GM19193 (cell line): ENCODE results near the gene ZFAND2A.

Experiments
- POLR2A ChIP-seq: IDR thresholded peaks from 4 replicates; pipeline ENCODE4 v1.6.1; 2011; ENCODE audit not compliant: insufficient read depth, insufficient read length; ENCODE audit errors: extremely low read depth

Gene ZFAND2A

GRCh38 chr7:1120791-1121190, 39.2 kb downstream of the ZFAND2A start:
- no peak for TF ChIP-seq POLR2A

DNA sequence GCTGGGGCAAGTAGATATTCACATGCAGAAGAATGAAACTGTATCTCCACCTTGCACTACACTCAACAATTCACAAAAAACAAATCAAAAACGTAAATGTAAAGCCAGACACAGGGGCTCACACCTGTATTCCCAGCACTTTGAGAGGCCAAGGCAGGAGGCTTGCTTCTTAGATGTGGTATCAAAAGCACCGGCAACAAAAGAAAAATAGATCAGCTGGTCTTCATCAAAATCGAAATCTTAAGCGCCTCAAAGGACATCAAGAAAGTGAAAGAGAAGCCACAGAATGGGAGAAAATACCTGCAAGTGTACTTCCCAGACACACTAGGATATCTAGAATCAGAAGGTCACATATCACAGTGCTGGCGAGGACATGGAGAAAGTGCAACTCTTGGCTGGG, 40.8 kb downstream of the ZFAND2A start:
- no peak for TF ChIP-seq POLR2A

DNA sequence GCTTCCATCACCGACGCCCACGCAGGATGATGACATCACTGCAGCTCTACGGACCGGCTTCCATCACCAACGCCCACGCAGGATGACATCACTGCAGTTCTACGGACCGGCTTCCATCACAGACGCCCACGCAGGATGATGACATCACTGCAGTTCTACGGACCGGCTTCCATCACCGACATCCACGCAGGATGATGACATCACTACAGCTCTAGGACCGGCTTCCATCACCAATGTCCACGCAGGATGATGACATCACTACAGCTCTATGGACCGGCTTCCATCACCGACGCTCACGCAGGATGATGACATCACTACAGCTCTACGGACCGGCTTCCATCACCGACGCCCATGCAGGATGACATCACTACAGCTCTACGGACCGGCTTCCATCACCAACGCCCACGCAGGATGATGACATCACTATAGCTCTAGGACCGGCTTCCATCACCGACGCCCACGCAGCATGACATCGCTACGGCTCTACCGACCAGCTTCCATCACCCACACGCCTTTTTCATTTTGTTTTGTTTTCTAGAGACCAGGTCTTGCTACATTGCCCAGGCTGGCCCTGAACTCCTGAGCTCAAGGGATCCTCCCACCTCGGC, 42.6 kb downstream of the ZFAND2A start:
- TF ChIP-seq POLR2A: no peak

DNA sequence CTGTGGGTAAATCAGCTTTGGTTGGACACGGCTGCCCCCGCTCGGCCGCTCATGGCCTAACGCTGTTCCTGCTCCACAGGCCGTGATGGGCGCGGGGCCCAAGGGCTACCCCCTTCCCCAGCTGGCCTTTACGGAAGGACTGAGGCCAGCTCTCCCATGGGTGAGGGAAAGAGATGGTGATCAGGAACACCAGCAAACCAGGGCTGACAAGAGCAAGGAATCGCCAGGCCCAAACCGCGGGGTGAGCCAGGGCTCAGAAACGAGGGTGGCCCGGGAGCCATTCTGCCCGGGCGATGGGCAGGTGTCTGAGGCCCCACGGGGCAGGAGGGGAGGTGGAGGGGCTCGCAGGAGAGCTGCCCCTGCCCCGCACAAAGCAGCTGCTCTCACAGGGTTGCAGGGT, 45.5 kb downstream of the ZFAND2A start:
- no peak for TF ChIP-seq POLR2A

GRCh38 chr7:1114088-1114487, 45.9 kb downstream of the ZFAND2A start:
- no peak for TF ChIP-seq POLR2A

DNA sequence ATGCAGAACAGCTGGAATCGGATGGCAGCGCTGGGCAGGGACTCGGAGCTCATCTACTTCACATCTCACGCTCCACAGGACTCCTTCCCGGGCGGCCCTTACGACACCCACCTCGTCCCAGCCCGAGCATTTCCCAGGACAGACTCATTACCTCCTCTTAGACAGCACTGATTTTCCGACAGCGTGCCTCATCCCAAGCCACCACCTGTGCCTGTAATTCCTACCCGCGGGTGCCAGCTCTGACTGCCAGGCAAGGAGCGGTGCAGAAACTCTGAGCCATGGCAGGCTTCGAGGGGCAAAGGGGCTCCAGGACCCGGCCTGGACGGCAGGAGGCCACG, 46.5 kb downstream of the ZFAND2A start:
- TF ChIP-seq POLR2A: no peak

DNA sequence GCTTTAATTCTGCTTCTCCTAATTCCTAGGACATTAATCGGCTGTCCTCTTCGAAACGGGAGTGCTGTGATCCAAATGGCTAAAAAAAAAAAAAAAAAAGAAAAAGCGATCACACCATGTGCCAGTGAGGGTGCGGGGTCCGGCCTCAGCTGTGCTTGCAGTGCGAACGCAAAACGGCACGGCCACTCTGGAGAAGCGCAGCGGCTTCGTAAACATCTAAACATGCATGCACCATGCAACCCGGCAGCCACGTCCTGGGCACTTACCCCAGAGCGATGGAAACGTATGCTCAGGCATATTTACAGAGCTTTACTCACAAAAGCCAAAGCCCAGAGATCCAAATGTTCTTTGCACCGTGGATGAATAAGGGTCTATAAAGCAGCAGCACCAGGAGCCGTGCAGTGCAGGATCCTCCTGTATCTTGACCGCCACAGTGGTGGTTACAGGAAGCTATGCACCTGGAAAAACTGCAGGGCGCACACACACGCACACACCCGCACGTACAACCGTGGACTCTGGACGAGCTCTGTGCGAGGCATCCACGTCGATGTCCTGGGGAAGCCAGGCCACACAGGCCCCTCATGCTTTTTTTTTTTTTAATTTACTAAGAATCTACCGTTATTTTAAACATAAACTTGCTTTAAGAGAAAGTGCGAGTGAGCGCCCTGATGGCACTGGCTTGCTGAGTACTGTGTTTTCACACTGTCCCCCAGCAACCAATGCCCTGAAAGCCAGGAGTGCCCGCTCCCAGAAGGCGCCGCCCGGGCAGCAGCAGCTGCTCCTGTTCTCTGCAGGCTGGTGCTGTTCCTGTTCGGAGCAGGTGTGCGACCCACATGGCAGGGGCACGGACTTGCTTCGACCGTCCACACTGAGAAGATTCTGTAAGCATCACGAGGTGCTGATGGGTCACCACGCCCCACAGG, 47.1 kb downstream of the ZFAND2A start:
- TF ChIP-seq POLR2A: no peak

DNA sequence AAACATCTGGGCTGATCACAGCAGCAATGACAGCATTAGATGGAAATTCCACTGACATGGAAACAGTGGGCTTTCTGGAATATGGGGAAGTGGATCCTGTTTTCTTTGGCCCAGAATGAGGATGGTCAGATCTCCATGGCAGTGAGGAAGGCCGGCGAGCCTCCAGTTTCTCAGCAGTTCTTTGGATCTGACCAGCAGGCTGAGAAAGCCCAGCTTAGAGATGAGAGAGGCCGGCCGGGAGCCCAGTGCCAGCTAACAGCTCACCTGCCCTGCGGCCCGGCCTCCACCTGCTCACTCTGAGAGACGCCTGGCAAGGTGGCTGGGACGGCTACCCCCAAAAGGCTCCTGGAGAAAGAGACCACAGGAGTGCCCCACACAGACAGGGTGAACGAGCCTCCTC, 47.9 kb downstream of the ZFAND2A start:
- no peak for TF ChIP-seq POLR2A

DNA sequence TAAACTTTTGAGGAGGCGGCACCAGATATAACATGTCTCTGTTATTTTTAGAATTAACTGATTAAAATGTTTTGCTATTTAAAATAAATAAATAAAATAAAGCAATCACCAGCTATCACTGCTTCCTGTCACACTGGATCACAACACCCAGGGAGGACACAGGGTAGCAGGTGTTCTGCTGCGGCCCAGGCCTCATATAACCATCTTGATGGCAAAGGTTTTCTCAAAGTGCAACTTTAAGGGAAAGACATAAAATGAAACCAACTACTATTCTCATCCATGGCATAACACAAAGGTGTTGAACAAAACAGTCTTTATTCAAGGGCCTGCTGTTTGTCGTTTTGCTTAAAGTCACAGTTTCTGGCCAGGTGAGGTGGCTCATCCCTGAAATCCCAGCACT, 48.8 kb downstream of the ZFAND2A start:
- no peak for TF ChIP-seq POLR2A

DNA sequence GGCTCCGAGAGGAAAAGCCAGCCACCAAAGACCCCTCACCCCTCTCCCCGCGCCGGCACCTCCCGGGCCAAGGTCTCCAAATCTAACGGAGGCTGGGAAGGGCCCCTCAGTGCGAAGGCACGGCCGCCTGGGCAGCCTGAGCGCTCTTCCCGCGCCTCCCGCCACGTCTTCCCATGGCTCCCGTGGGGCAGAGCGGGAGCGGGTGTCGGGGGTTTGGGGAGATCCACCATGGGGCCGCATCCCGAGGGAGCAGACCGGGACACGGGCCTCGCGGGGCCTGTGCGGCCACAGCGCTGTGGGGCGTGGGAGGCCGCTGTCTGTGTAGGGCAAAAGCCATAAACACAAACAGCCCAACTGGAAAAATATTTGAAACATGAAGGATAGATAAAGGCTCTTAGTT, 49.6 kb downstream of the ZFAND2A start:
- no peak for TF ChIP-seq POLR2A

GRCh38 chr7:1109581-1110310, 50.2 kb downstream of the ZFAND2A start:
- TF ChIP-seq POLR2A: no peak

DNA sequence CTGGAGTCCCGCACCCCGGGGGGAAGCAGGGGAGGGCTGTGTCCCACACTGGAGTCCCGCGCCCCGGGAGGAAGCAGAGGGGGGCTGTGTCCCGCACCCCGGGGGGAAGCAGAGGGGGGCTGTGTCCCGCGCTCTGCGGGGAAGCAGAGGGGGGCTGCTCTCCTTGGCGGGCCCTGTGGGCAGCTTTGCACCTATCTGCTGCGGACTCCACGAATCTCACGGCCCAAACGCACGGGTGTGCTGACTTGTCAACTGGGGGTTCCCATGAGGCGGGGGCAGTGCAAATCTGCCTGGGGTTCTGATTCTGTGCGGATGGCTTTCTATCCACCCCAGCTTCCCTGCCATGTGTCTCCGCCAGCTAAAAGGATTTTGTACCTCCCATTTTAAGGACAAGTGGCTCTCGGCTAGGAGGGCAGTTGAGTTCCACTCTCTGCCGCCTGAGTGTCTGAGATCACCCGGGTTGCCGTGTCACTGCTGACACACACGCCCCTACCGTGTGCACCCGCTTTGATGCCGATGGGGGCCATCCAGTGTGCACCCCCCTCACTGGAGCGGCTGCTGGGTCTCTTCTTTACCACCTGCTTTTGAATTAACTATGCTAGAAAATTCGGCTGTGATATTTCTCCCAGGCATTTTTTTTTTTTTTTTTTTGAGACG, 51.6 kb downstream of the ZFAND2A start:
- TF ChIP-seq POLR2A: no peak

GRCh38 chr7:1106793-1107421, 53.1 kb downstream of the ZFAND2A start:
- TF ChIP-seq POLR2A: no peak

DNA sequence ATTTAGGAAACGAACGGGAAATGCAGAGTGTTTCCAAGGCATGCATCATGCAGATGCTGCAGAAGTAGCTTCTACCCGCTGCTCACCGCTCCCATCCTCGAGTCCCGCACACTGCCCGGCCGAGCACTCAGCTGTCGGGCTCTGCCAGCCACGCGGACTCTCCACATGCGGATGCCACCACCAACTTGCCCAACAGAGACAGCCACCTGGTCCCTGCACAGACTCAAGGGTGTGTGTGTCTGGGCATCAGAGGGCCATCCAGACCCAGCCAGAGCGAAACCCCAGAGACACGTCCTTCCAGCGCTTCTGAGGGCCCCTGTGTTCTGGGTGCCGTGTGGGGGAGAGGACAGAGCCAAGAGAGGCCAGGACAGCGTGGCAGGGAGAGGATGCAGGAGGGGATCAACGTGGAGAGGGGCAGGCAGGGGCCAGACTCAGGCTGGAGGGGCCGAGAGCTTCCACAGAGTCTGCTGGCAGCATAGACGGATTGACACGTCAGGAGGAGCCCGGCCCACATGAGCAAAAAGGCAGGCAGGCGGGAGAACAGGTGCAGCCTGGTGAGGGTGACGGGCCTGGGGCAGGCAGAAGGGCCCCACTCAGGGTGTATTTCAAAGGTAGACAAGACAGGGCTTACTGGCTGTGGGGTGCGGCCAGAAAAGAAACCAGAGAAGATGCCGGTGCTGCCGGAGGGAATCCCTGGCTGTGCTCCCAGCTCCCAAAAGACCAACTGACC, 53.8 kb downstream of the ZFAND2A start:
- TF ChIP-seq POLR2A: no peak

GRCh38 chr7:1105189-1105588, 54.8 kb downstream of the ZFAND2A start:
- TF ChIP-seq POLR2A: peak; percentile 18
